ENCODE data around the gene CARM1.

The CARM1 gene

DNA sequence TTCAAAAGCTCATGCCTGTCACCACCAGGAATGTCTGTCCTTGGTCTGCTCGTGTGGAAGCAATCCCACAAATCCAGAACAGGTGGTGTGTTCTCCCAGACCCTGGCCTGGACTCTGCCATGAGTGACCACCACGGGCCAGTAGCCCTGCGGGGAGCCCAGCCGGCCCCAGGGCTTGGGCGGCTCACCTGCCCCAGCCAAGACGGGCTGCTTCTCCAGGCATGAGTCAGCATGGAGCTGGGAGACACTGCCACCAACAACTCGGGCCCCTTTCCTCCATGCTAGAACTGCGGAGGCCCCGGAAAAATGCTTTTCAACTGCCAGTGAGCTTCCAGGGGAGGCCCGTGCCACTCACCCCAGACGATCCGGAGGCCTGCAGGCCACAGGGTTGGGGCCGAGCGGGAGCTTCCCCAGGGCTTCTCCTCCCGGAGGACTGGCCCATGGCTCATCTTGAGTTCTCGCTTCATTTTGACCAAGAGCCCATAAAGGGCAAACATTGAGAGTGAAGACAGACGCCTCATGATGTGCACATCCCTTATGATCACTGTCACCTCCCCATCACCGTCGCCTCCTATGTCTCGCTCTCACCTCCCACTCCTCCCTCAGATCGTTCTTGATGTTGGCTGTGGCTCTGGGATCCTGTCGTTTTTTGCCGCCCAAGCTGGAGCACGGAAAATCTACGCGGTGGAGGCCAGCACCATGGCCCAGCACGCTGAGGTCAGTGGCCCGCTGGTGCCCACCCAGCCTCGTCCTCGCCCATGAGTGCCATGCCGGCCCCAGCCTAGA is 40.4 kb downstream of the CARM1 start:
- no peak for DNase-seq

DNA sequence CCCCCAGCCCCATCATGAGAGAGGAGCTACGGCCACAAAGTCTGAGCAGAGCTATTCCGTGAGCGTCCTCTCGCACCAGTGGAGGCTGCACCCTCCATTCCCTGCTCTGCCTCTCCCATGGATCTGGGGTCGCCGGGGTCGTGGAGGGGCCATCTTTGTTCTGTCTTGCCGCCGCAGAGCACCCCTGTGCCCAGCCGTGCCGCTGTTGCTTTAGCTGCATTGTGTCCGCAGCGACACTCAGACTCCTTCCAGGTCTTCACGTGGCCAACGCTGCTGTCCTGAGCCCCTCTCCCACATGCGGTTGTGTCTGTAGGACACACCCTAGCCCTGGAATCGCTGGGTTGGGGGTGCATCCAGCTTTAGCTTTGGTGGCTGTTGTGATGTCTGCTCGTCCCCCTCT is 41.3 kb downstream of the CARM1 start:
- no peak for DNase-seq

- DNase-seq = no peak
These were observed 42.5 kb downstream of the CARM1 start for GRCh38 chr19:10913716-10914340.

- DNase-seq = no peak
These were observed 44.1 kb downstream of the CARM1 start for GRCh38 chr19:10915130-10916091.

DNA sequence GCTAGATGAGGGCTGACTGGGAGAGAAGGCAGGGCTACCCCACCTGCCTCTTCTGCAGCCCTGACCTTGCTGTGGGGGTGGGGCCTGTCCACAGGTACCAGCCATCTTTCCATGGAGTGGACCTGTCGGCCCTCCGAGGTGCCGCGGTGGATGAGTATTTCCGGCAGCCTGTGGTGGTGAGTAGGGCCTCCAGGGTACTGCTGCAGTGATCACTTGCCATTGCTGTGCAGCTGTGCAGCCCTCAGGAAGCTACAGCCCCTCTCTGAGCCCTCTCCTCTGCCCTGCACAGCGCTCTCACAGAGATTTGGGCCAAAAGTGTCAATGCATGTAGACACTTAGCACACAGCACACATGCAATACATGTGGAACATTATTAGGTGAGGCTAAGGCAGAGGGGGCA is 45.2 kb downstream of the CARM1 start:
- DNase-seq = no peak

DNA sequence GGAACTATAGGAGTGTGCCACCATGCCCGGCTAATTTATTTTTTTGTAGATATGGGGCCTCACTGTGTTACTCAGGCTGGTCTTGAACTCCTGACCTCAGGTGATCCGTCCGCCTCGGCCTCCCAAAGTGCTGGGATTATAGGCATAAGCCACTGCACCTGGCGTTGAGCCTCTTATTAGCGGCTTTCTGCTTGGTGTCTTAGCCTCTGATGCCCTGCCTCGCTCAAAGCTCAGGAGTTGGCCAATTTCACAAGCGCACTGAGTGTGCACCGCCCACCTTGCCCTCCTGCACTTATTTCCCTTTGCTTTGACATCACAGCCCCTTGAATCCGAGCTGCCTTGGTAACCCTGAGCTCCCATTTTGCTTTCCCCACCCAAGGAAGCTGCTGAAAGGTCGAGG is 47.0 kb downstream of the CARM1 start:
- DNase-seq = no peak

- no peak for DNase-seq
These were observed 48.3 kb downstream of the CARM1 start for GRCh38 chr19:10919352-10920287.

GRCh38 chr19:10920288-10920655 is 48.9 kb downstream of the CARM1 start:
- DNase-seq = no peak

GRCh38 chr19:10920781-10921180 is 49.4 kb downstream of the CARM1 start:
- no peak for DNase-seq

GRCh38 chr19:10921199-10921909 is 50.0 kb downstream of the CARM1 start:
- DNase-seq = no peak

GRCh38 chr19:10921910-10922637 is 50.7 kb downstream of the CARM1 start:
- no peak for DNase-seq

DNA sequence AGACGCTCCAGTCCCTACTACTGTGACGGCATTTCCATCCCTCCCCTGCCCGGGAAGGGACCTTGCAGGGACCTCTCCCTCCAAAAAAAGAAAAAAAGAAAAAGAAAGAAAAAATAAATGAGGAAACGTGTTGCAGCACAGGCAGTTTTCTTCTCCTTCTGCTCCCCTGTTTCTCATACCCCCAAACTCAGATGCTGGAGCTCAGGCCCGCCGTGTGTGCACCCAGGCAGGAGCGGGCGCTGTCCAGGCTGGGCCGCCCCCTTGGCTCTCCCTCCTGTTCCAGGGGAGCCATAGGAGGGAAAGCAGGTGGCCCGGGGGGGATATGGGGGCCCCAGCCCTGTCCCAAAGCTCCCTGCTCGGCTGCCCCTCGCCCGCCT is 51.3 kb downstream of the CARM1 start:
- DNase-seq = no peak

GRCh38 chr19:10923260-10924112 is 52.1 kb downstream of the CARM1 start:
- DNase-seq = no peak

DNA sequence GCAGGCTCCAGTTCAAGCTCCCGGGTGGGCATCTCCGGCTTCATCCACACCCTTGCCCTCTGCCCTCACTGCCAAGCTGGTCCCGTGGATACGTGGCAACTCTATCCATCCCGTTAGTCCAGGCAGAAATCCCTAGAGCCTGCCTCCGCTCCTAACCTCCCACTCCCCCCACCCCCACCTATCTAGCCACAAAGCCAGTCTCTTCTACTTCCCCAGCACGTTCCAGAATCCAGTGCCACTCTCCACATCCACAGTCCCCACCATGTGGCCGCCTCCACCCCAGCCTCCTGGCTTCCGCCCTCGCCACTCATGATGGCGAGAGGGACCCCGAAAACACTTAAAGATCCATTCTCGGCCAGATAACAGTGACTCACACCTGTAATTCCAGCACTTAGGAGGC is 53.2 kb downstream of the CARM1 start:
- DNase-seq = no peak

- DNase-seq = peak; percentile 11 to 28
These were observed 56.6 kb downstream of the CARM1 start for GRCh38 chr19:10927730-10928562.

DNA sequence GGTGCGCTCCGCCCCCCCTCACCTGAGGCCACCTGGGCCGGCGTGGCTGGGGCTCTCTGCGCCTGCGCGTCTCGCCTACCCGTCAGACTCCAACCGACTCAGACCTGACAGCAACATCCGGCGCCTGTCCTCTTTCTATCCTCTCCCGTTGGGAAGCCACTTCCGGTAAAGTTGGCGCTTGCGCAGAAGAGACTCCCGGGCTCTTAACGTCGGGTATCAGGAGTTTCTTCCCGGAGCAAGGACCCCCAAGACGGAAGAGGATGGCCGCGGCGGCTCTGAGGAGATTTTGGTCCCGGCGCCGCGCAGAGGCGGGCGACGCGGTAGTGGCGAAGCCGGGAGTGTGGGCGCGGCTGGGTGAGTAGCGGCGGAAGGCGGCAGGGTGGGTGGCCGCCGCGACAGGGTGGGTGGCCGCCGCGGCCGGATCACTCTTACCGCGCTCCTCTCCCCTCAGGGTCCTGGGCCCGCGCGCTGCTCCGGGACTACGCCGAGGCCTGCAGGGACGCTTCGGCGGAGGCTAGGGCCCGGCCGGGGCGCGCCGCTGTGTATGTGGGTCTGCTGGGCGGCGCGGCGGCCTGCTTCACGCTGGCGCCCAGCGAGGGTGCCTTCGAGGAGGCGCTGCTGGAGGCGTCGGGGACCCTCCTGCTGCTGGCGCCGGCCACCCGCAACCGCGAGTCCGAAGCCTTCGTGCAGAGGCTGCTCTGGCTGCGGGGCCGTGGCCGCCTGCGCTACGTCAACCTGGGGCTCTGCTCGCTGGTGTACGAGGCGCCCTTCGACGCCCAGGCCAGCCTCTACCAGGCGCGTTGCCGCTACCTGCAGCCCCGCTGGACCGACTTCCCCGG is 57.4 kb downstream of the CARM1 start, which contains the start of the genes TIMM29 and YIPF2:
Gene TIMM29 (plus strand): TSS at position 249 of the 839 bp plus-strand sequence. CDS start 12 bp downstream, at position 261.
Gene YIPF2 (minus strand): TSS at position 77 of the 839 bp plus-strand sequence. CDS start 229 bp downstream, outside the sequence.
- peak; percentile 96 for DNase-seq

DNA sequence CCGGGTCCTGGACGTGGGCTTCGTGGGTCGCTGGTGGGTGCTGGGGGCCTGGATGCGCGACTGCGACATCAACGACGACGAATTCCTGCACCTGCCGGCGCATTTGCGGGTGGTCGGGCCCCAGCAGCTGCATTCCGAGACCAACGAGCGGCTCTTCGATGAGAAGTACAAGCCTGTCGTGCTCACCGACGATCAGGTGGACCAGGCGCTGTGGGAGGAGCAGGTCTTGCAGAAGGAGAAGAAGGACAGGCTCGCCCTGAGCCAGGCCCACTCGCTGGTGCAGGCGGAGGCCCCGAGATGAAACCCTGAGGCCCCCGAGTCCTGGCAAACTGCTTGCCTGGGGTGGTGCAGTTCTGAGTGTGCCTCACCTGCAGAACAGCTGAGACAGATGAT is 58.0 kb downstream of the CARM1 start:
- DNase-seq = no peak
